ENCODE data around the gene CDK17. TPM values are rescaled to one million over a fixed set of nuclear protein-coding genes. Genes with fewer than 3 reads are reported as not detected.
A peak's percentile ranks its signal among the peaks of the same experiment; 100 is the strongest.
"Not testable (repeated sequence)": the region's sequence is repeated elsewhere in the genome, so short reads cannot be mapped to it uniquely, and the experiment has no call there.

CDK17 gene
- total RNA-seq, 2 experiments from 2014 or later: 41.5 to 42.5 TPM

DNA sequence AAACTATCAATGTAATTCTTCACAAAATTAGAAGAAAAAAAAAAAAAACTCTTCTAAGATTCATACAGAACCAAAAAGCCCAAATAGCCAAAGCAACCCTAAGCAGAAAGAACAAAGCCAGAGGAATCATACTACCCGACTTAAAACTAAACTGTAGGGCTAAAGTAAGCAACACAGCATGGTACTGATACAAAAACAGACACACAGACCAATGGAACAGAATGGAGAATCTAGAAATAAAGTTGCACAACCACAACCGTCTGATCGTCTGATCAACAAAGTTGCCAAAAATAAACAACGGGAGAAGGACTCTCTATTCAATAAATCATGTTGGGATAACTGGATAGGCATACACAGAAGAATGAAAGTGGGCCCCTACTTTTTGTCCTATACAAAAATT lies 16.9 kb downstream of the CDK17 start:
- Mint-ChIP-seq H3K9me3 (peaks cover 22% of the 10 kb centered on the region), H3K4me1 (peaks cover 52% of the 10 kb centered on the region), H3K36me3 (ENCODE audit: low read depth) (peaks cover 41% of the 10 kb centered on the region), H3K4me3 (no peak overlapping the region), H3K27ac (no peak overlapping the region), H3K27me3 (no peaks in the 10 kb centered on the region)
- ChIA-PET CTCF (no interaction called here), POLR2A (interaction anchor here (2.0 kb wide), 1 partner anchor 16 kb away, joined by 8 read pairs; the partner anchor contains the start of gene CDK17)
- no peak for DNase-seq

DNA sequence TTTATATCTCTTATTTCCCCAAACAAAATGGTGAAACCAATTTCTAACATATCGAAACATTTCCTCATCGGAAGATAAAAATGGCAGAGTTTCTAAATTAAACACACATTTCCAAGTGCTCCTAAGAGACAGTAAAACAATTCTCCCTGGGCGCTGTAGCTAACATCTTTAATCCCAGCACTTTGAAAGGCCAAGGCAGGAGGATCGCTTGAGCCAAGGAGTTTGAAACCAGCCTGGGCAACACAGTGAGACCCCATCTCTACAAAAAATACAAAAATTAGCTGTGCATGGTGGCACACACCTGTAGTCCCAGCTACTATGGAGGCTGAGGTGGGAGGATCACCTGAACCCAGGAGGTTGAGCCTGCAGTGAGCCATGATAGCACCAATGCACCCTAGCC lies 20.5 kb downstream of the CDK17 start:
- ChIA-PET CTCF (interaction anchor here (1.0 kb wide), 2 partner anchors 20 to 137 kb away, joined by 4 read pairs; partner anchors contain the start of gene CDK17), POLR2A (interaction anchor here (2.4 kb wide), 1 partner anchor 20 kb away, joined by 46 read pairs; the partner anchor contains the start of gene CDK17)
- H3K9me3 Mint-ChIP-seq: peaks cover 23% of the 10 kb centered on the region
- H3K36me3 Mint-ChIP-seq (ENCODE audit: low read depth): peaks cover 52% of the 10 kb centered on the region
- H3K27me3 Mint-ChIP-seq, DNase-seq, H3K4me3 Mint-ChIP-seq, H3K27ac Mint-ChIP-seq: not testable (repeated sequence)
- peaks cover 71% of the 10 kb centered on the region for H3K4me1 Mint-ChIP-seq

DNA sequence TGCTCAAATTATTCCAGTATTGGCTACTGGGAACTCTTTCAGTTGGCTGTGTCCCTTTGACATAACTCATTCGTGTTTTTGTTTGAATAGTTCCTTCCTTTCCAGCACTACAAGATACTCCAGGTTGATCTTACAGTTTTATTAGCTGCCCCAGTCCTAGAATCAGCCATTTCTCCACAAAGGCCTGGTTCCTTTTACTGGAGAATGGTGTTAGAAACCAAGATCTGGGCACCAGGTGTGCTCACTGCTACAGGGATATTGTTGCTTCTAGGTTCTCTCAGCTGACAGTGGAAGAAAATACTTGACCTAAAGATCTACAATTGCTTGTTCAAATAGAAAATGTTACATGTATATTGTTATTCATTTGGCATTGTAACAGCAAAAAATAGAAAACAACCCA lies 21.9 kb downstream of the CDK17 start:
- H3K36me3 Mint-ChIP-seq (ENCODE audit: low read depth): peaks cover 46% of the 10 kb centered on the region
- peak overlapping the region; percentile 77 for H3K4me3 Mint-ChIP-seq
- H3K27ac Mint-ChIP-seq: peak overlapping the region; percentile 96
- H3K9me3 Mint-ChIP-seq: peaks cover 19% of the 10 kb centered on the region
- DNase-seq: no peak
- POLR2A ChIA-PET: interaction anchor here (0.6 to 2.4 kb wide), 9 partner anchors 11 to 528 kb away, joined by 3 to 46 read pairs (median 4); partner anchors contain the start of gene CDK17
- no peaks in the 10 kb centered on the region for H3K27me3 Mint-ChIP-seq
- CTCF ChIA-PET: interaction anchor here (0.6 to 2.4 kb wide), 7 partner anchors 19 to 138 kb away, joined by 3 to 26 read pairs (median 4); partner anchors contain the start of genes CDK17 and CFAP54
- peaks cover 65% of the 10 kb centered on the region for H3K4me1 Mint-ChIP-seq

DNA sequence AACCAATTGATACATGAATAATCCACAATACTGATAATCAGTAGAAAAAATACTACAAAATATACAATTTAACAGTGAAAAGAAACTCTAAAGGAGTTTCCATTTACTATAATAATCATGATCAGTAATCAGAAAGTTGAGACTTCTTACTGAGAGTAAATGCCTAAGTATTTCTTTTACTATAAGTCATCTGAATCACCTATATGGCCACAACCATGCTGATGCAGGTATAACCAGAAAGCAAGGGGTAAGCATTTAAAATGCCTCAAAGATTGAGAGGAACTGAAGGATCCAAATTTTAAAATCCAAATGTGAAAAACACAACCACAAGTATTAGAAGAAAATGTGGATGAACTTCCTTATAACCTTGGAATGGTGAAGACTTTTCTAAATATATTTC lies 23.4 kb downstream of the CDK17 start:
- H3K4me3 Mint-ChIP-seq: peak overlapping the region; percentile 44
- H3K4me1 Mint-ChIP-seq: peaks cover 62% of the 10 kb centered on the region
- no peaks in the 10 kb centered on the region for H3K27me3 Mint-ChIP-seq
- peak overlapping the region; percentile 96 for H3K27ac Mint-ChIP-seq
- peaks cover 33% of the 10 kb centered on the region for H3K36me3 Mint-ChIP-seq (ENCODE audit: low read depth)
- ChIA-PET CTCF (no interaction called here), POLR2A (interaction anchor here (1.3 kb wide), 1 partner anchor 143 kb away, joined by 3 read pairs; no protein-coding TSS in a partner anchor)
- DNase-seq: no peak
- peaks cover 11% of the 10 kb centered on the region for H3K9me3 Mint-ChIP-seq

DNA sequence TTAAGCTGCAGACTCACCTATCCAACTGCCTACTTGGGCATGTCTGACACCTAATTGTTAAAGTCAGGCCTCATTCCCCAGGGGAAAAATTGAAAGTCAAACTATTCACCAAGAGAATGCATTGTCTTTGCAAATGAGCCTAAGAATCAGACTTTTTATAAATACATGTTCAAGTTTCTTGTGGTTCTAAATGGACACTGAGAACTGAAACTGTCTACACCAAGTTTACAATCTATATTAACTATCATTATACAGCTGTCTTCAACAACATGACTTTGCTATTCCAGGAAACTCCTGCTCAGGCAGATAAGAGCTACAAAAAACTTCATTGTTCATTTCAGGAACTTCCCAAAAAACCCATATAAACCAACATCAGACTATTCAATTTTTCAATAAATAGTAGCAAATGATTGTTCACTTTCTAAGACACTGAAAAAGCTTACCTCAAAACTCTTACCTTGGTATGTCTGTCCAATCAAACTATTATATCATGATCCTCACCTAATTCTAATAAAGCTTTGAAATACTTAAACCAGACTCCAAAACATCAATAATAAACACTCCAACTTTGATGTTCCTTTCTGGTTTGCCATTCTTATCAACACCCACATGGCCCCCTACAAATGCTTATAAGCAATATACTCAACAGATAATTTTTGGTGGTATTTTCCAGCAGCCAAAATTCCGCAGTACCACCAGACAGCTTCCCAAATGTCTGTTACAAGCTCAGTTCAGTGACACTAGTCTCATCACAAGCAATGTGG lies 24.2 kb downstream of the CDK17 start:
- H3K9me3 Mint-ChIP-seq: peaks cover 11% of the 10 kb centered on the region
- DNase-seq: no peak
- ChIA-PET CTCF (interaction anchor here (0.9 to 1.8 kb wide), 2 partner anchors 24 to 165 kb away, joined by 3 to 9 read pairs; partner anchors contain the start of gene CDK17), POLR2A (interaction anchor here (1.3 to 2.5 kb wide), 4 partner anchors 23 to 142 kb away, joined by 3 to 17 read pairs (median 8); partner anchors contain the start of gene CDK17)
- H3K27me3 Mint-ChIP-seq: no peaks in the 10 kb centered on the region
- H3K36me3 Mint-ChIP-seq (ENCODE audit: low read depth): peaks cover 35% of the 10 kb centered on the region
- no peak overlapping the region for H3K27ac Mint-ChIP-seq
- H3K4me3 Mint-ChIP-seq: no peak overlapping the region
- peaks cover 64% of the 10 kb centered on the region for H3K4me1 Mint-ChIP-seq

DNA sequence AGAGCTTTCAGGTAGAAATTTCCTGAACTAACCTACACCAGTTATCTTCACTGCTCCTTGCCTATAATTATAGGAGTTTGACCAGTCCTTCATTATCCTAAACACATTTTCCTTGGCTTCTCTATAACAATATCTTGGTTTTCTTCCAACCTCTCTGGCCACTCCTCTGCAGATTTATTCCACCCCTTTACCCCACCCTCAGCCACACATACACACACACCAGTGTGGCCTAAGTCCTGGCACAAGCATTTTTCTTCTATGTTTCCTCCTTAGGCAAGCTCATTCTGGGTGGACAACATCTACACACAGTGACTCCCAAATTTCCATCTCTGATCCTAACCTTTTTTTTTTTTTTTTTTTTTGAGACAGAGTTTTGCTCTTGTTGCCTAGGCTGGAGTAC lies 25.1 kb downstream of the CDK17 start:
- DNase-seq: no peak
- ChIA-PET CTCF (interaction anchor here (1.8 kb wide), 1 partner anchor 24 kb away, joined by 9 read pairs; the partner anchor contains the start of gene CDK17), POLR2A (interaction anchor here (1.4 to 2.5 kb wide), 3 partner anchors 24 to 49 kb away, joined by 4 to 17 read pairs (median 11); partner anchors contain the start of gene CDK17)
- no peaks in the 10 kb centered on the region for H3K27me3 Mint-ChIP-seq
- peaks cover 26% of the 10 kb centered on the region for H3K36me3 Mint-ChIP-seq (ENCODE audit: low read depth)
- H3K4me3 Mint-ChIP-seq: no peak overlapping the region
- peaks cover 61% of the 10 kb centered on the region for H3K4me1 Mint-ChIP-seq
- H3K9me3 Mint-ChIP-seq: peaks cover 5% of the 10 kb centered on the region
- H3K27ac Mint-ChIP-seq: no peak overlapping the region

DNA sequence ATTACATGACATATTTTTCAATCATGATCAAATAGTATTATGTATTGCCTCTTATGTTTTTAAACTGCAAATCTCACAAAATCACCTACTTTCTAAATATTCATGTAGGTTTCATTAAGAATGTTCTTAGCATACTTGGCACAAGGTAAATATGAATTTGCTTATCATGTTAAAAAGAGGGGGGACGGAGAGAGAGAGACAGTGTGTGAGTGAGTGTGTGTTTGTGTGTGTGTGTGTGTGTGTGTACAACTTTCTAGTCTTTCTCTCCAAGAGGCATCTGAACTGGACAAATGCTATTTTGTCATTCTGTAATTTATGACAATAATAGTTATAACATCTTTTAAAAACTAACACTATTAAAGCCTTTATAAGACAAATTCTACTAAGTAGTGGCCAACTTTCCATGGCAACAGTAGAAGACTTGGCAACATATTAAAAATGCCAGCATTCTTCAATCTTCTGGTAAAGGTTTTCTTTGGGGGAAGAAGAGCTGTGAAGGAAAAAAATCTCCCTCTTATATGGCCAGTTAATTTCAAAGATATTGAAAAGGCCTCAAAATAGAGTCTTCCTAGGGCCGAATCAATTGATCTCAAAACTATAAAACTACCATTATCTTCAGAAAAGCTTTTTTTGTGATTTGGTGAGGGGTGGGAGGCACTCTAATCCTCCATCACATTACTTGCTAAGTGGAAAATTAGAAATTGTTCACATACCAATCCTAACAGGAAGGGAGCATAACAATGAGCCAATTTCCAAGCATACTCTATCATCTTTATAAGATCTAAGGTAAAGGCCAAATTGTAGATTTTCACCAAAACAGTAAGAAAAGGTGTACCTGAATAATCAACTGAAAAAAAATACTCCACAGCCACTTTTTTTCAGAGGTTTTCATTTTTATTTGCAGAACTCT lies 28.2 kb downstream of the CDK17 start:
- peaks cover 24% of the 10 kb centered on the region for H3K36me3 Mint-ChIP-seq (ENCODE audit: low read depth)
- ChIA-PET CTCF (interaction anchor here (1.6 kb wide), 1 partner anchor 117 kb away, joined by 3 read pairs; no protein-coding TSS in a partner anchor), POLR2A (interaction anchor here (0.8 kb wide), 1 partner anchor 28 kb away, joined by 3 read pairs; the partner anchor contains the start of gene CDK17)
- DNase-seq: no peak
- H3K27ac Mint-ChIP-seq: no peak overlapping the region
- no peaks in the 10 kb centered on the region for H3K9me3 Mint-ChIP-seq
- no peak overlapping the region for H3K4me3 Mint-ChIP-seq
- no peaks in the 10 kb centered on the region for H3K27me3 Mint-ChIP-seq
- peaks cover 54% of the 10 kb centered on the region for H3K4me1 Mint-ChIP-seq

DNA sequence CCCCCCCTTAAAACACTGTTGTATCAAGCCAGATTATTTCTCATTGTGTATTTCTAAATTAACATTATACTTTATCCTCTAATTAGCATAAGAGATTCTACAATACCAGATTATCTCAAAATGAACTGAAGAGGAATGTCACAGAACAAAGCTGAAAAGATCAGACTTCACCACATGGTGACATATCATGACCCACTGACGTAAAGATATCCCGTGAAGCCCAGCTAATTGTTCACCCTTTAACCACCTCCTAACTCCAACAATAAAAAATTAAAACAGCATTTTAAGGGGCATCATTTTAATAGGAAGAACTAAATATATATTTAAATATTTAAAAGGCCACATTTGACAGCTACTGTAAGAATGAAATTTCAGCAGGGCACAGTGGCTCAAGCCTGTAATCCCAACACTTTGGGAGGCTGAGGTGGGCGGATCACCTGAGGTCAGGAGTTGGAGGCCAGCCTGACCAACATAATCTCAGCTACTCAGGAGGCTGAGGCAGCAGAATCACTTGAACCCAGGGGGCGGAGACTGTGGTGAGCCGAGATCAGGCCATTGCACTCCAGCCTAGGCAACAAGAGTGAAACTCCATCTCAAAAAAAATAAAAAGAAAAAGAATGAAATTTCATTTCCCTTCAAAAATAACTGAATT lies 29.0 kb downstream of the CDK17 start:
- Mint-ChIP-seq H3K27ac (no peak overlapping the region), H3K4me3 (no peak overlapping the region)

DNA sequence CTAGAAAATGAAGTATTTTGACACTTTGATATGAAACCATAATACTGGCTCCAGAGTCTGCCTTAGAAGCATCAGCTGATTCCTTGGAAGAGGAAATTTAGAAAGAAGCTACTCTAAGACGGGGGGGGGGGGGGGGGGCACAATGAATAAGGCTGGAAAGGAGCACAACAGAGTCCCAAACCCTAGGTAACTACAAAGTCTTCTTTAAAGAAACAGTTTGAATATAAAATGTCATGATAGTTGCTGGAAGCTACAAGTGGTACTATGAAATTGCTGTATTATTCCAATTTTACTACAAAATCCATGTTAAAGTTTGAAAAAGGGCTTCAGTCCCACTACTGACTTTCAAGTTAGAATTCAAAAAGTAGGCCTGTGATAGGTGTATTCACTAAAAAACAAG lies 31.6 kb downstream of the CDK17 start:
- Mint-ChIP-seq H3K27me3 (no peaks in the 10 kb centered on the region), H3K27ac (no peak overlapping the region)

More for the DNA sequence above, 29.0 kb downstream of the CDK17 start:
- no peaks in the 10 kb centered on the region for H3K9me3 Mint-ChIP-seq
- no peak for DNase-seq
- H3K27me3 Mint-ChIP-seq: no peaks in the 10 kb centered on the region
- H3K36me3 Mint-ChIP-seq (ENCODE audit: low read depth): peaks cover 26% of the 10 kb centered on the region
- POLR2A ChIA-PET: interaction anchor here (0.7 kb wide), 1 partner anchor 59 kb away, joined by 3 read pairs; no protein-coding TSS in a partner anchor
- CTCF ChIA-PET: interaction anchor here (1.6 kb wide), 1 partner anchor 117 kb away, joined by 3 read pairs; no protein-coding TSS in a partner anchor
- H3K4me1 Mint-ChIP-seq: peaks cover 50% of the 10 kb centered on the region

DNA sequence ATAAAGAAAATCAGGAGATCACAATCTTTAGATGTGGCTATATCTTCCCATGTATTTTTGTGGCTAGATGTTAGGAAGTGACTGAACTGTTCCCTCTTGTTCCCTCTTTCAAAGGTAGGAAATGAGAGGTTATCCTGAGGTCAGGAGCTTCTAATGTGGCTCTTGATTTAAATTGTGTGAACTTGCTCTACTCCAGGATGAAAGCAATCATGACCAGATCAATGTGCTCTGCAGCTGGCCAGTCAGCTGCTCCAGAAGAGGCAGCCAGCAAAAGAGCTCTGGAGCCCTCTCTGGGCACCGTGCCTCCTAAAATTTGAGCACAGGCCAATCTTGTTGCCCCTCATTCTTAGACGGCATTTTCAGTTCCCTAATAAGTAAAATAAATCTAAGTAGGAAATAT lies 32.0 kb downstream of the CDK17 start:
- no peaks in the 10 kb centered on the region for H3K9me3 Mint-ChIP-seq
- CTCF ChIA-PET: no interaction called here
- no peak overlapping the region for H3K27ac Mint-ChIP-seq
- H3K36me3 Mint-ChIP-seq (ENCODE audit: low read depth): peaks cover 15% of the 10 kb centered on the region
- POLR2A ChIA-PET: no interaction called here
- H3K27me3 Mint-ChIP-seq: no peaks in the 10 kb centered on the region
- DNase-seq: no peak
- H3K4me3 Mint-ChIP-seq: no peak overlapping the region
- H3K4me1 Mint-ChIP-seq: peaks cover 42% of the 10 kb centered on the region

More for the DNA sequence above, 31.6 kb downstream of the CDK17 start:
- peaks cover 15% of the 10 kb centered on the region for H3K36me3 Mint-ChIP-seq (ENCODE audit: low read depth)
- H3K9me3 Mint-ChIP-seq: no peaks in the 10 kb centered on the region
- peaks cover 42% of the 10 kb centered on the region for H3K4me1 Mint-ChIP-seq
- CTCF ChIA-PET: no interaction called here
- no peak for DNase-seq
- H3K4me3 Mint-ChIP-seq: no peak overlapping the region
- POLR2A ChIA-PET: no interaction called here

DNA sequence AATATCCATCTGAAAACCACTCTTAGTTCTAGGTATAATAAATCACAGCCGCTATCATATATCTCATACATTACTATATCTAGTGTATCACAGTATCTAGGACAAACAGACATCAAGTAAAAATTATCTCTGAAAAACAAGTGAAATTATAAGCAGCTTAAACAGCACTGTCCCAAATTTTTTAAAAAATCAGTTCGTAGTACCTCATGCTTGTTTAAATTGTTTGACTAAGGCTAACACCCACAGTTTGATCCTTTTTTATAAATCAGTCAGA lies 33.9 kb downstream of the CDK17 start:
- H3K27me3 Mint-ChIP-seq: no peaks in the 10 kb centered on the region
- H3K4me1 Mint-ChIP-seq: peaks cover 34% of the 10 kb centered on the region
- H3K9me3 Mint-ChIP-seq: no peaks in the 10 kb centered on the region
- ChIA-PET CTCF (no interaction called here), POLR2A (interaction anchor here (1.4 kb wide), 1 partner anchor 12 kb away, joined by 5 read pairs; no protein-coding TSS in a partner anchor)
- no peak overlapping the region for H3K4me3 Mint-ChIP-seq
- no peak overlapping the region for H3K27ac Mint-ChIP-seq
- peaks cover 15% of the 10 kb centered on the region for H3K36me3 Mint-ChIP-seq (ENCODE audit: low read depth)
- DNase-seq: no peak

DNA sequence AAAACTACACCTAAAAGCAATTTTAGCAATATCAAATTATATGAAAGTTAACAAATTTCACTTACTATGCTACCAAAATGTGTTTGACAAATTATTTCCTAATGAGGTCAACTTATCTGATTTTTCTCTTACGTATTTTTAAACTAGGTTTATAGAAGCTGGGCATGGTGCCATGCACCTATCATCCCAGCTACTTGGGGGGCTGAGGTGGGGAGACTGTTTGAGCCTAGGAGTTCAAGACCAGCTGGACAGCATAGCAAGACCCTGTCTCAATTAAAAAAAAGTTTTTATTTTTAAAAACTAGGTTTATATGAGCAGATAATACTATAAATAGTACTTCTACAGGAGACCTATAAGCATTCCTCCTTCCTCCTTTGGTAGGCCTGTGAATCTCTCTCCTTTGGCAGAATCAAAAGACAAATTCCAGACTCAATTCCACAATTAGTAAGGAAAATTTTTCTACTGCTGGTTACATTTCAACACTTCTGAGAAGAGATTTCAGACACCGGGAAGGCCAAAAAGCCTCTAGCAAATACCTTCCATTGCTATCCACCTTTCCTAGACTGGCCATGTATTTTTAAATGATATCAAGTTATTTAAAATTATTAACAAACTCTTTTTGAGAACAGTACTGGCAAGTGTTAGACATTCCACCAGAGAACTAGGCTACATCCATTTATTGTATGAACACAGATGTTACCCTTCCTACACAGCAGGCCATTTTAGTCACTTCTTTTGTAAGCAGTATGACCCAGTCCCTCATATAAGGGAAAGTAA lies 34.4 kb downstream of the CDK17 start:
- Mint-ChIP-seq H3K4me3 (no peak overlapping the region), H3K4me1 (peaks cover 30% of the 10 kb centered on the region), H3K36me3 (ENCODE audit: low read depth) (peaks cover 13% of the 10 kb centered on the region), H3K27me3 (no peaks in the 10 kb centered on the region), H3K9me3 (no peaks in the 10 kb centered on the region), H3K27ac (no peak overlapping the region)
- no peak for DNase-seq
- ChIA-PET POLR2A (interaction anchor here (1.4 kb wide), 1 partner anchor 13 kb away, joined by 5 read pairs; no protein-coding TSS in a partner anchor), CTCF (no interaction called here)

All from activated CD4-positive, alpha-beta memory T cell treated with anti-CD3 and anti-CD28 coated beads, Interleukin-2, amount 10 ng/mL, durations not matched to agents 7 days and 5 days (primary cell).